HEK293 (cell line): ENCODE results near the gene CDK14.

ENCODE experiments used
- CTCF ChIA-PET: fragments of 350-600 bp; formaldehyde crosslinking; extraction: SDS; loops from one replicate; lab custom pipeline; 2021; ENCODE audit warnings: antibody characterized with exemption; lab: Yijun Ruan, JAX
- POLR2A ChIA-PET: fragments of 300-600 bp; formaldehyde crosslinking; extraction: SDS; loops from one replicate; lab custom pipeline; 2020; ENCODE audit warnings: antibody characterized with exemption, inconsistent platforms; lab: Yijun Ruan, JAX
- H3K27ac ChIP-seq: fragments of 200-500 bp; sonication (Bioruptor generic); 2 replicates; pipeline ENCODE4 v1.5.1; 2014; ENCODE audit warnings: low read depth, low read length, control low read depth, inconsistent platforms; ENCODE audit errors: extremely low read depth
- H3K36me3 ChIP-seq, 2 experiments: fragments of 200-500 bp in 1 of 2; sonication (Bioruptor generic) in 1 of 2; 1 replicate in 1 of 2; 2 replicates in 1 of 2; pipeline ENCODE4 v1.5.1; 2014 to 2017; ENCODE audit warnings: inconsistent platforms in 2 of 2, low read length in 2 of 2; ENCODE audit not compliant: control insufficient read depth in 2 of 2, insufficient read depth in 1 of 2
- H3K4me1 ChIP-seq: fragments of 200-500 bp; sonication (Bioruptor generic); 2 replicates; pipeline ENCODE4 v1.5.1; 2014; ENCODE audit warnings: mild to moderate bottlenecking, low read length, inconsistent platforms; ENCODE audit not compliant: control insufficient read depth, insufficient read depth
- H3K4me3 ChIP-seq: 2 replicates; pipeline ENCODE4 v1.5.1; 2011; ENCODE audit warnings: low read depth, mild to moderate bottlenecking, control low read depth, low read length, moderate library complexity
- H3K9me3 ChIP-seq: fragments of 200-500 bp; sonication (Bioruptor generic); 2 replicates; pipeline ENCODE4 v1.5.1; 2014; ENCODE audit warnings: low read depth, low read length, inconsistent platforms; ENCODE audit not compliant: control insufficient read depth, insufficient read depth
- BCL6B ChIP-seq: fragments of 450-650 bp; formaldehyde crosslinking; IDR thresholded peaks from 2 replicates; pipeline ENCODE4 v1.5.1; 2017; ENCODE audit warnings: missing biosample characterization, missing genetic modification characterization
- KLF8 ChIP-seq: fragments of 450-650 bp; formaldehyde crosslinking; IDR thresholded peaks from 2 replicates; pipeline ENCODE4 v1.5.1; 2016; ENCODE audit warnings: missing biosample characterization, missing genetic modification characterization
- MEIS1 ChIP-seq: sonication (generic); formaldehyde crosslinking; IDR thresholded peaks from 2 replicates; pipeline ENCODE4 v1.8.1; 2022; ENCODE audit warnings: missing genetic modification reagents, mild to moderate bottlenecking, borderline replicate concordance
- MZF1 ChIP-seq: fragments of 450-650 bp; formaldehyde crosslinking; IDR thresholded peaks from 2 replicates; pipeline ENCODE4 v1.5.1; 2017; ENCODE audit warnings: missing biosample characterization, missing genetic modification characterization, borderline replicate concordance
- OVOL3 ChIP-seq: fragments of 450-650 bp; formaldehyde crosslinking; IDR thresholded peaks from 2 replicates; pipeline ENCODE4 v1.5.1; 2016; ENCODE audit warnings: missing biosample characterization, missing genetic modification characterization
- ZBTB11 ChIP-seq: fragments of 450-650 bp; formaldehyde crosslinking; conservative IDR thresholded peaks from 2 replicates; pipeline ENCODE4 v1.5.1; 2016; ENCODE audit warnings: low read depth, missing biosample characterization, missing genetic modification characterization
- ZBTB17 ChIP-seq: fragments of 450-650 bp; formaldehyde crosslinking; IDR thresholded peaks from 2 replicates; pipeline ENCODE4 v1.5.1; 2016; ENCODE audit warnings: missing biosample characterization, missing genetic modification characterization
- ZNF10 ChIP-seq: fragments of 450-650 bp; formaldehyde crosslinking; IDR thresholded peaks from 2 replicates; pipeline ENCODE4 v1.5.1; 2017; ENCODE audit warnings: missing biosample characterization, missing genetic modification characterization
- ZNF174 ChIP-seq: fragments of 450-650 bp; formaldehyde crosslinking; IDR thresholded peaks from 2 replicates; pipeline ENCODE4 v1.5.0; 2017; ENCODE audit warnings: missing biosample characterization, mild to moderate bottlenecking, missing genetic modification characterization
- ZNF221 ChIP-seq: fragments of 450-650 bp; formaldehyde crosslinking; IDR thresholded peaks from 2 replicates; pipeline ENCODE4 v1.5.1; 2017; ENCODE audit warnings: missing biosample characterization, missing genetic modification characterization, borderline replicate concordance
- ZNF302 ChIP-seq: fragments of 450-650 bp; formaldehyde crosslinking; IDR thresholded peaks from 2 replicates; pipeline ENCODE4 v1.5.1; 2016; ENCODE audit warnings: missing biosample characterization, missing genetic modification characterization, low read depth
- ZNF335 ChIP-seq: fragments of 450-650 bp; formaldehyde crosslinking; conservative IDR thresholded peaks from 2 replicates; pipeline ENCODE4 v1.5.1; 2016; ENCODE audit warnings: missing biosample characterization, missing genetic modification characterization
- ZNF354C ChIP-seq: fragments of 450-650 bp; formaldehyde crosslinking; IDR thresholded peaks from 2 replicates; pipeline ENCODE4 v1.5.1; 2016; ENCODE audit warnings: missing biosample characterization, missing genetic modification characterization, low read depth, borderline replicate concordance
- ZNF391 ChIP-seq: fragments of 450-650 bp; formaldehyde crosslinking; IDR thresholded peaks from 2 replicates; pipeline ENCODE4 v1.5.1; 2016; ENCODE audit warnings: low read depth, missing biosample characterization, missing genetic modification characterization, borderline replicate concordance
- ZNF398 ChIP-seq: fragments of 450-650 bp; formaldehyde crosslinking; IDR thresholded peaks from 2 replicates; pipeline ENCODE4 v1.5.1; 2017; ENCODE audit warnings: missing biosample characterization, missing genetic modification characterization
- ZNF501 ChIP-seq: fragments of 450-650 bp; formaldehyde crosslinking; IDR thresholded peaks from 2 replicates; pipeline ENCODE4 v1.5.1; 2016; ENCODE audit warnings: missing biosample characterization, missing genetic modification characterization
- ZNF555 ChIP-seq: fragments of 450-650 bp; formaldehyde crosslinking; conservative IDR thresholded peaks from 2 replicates; pipeline ENCODE4 v1.5.1; 2017; ENCODE audit warnings: missing biosample characterization, mild to moderate bottlenecking, missing genetic modification characterization, inconsistent platforms
- ZNF623 ChIP-seq: fragments of 450-650 bp; formaldehyde crosslinking; IDR thresholded peaks from 2 replicates; pipeline ENCODE4 v1.5.1; 2016; ENCODE audit warnings: missing biosample characterization, missing genetic modification characterization
- ZNF626 ChIP-seq: fragments of 450-650 bp; sonication (Bioruptor Pico); formaldehyde crosslinking; IDR thresholded peaks from 2 replicates; pipeline ENCODE4 v1.5.1; 2018; ENCODE audit warnings: missing biosample characterization, missing genetic modification characterization, inconsistent platforms
- ZNF654 ChIP-seq: fragments of 450-650 bp; formaldehyde crosslinking; IDR thresholded peaks from 2 replicates; pipeline ENCODE4 v1.5.1; 2016; ENCODE audit warnings: low read depth, missing biosample characterization, missing genetic modification characterization
- ZNF658 ChIP-seq: fragments of 450-650 bp; formaldehyde crosslinking; IDR thresholded peaks from 2 replicates; pipeline ENCODE4; 2016; ENCODE audit warnings: missing biosample characterization, missing genetic modification characterization
- ZNF664 ChIP-seq: fragments of 450-650 bp; formaldehyde crosslinking; IDR thresholded peaks from 2 replicates; pipeline ENCODE4 v1.5.1; 2016; ENCODE audit warnings: missing biosample characterization, missing genetic modification characterization
- ZNF701 ChIP-seq: fragments of 450-650 bp; formaldehyde crosslinking; IDR thresholded peaks from 2 replicates; pipeline ENCODE4 v1.5.1; 2016; ENCODE audit warnings: missing biosample characterization, missing genetic modification characterization
- ZNF843 ChIP-seq: fragments of 450-650 bp; formaldehyde crosslinking; IDR thresholded peaks from 2 replicates; pipeline ENCODE4 v1.5.1; 2016; ENCODE audit warnings: missing biosample characterization, missing genetic modification characterization
- TF ChIP-seq, protein P1 (sequence below): fragments of 450-650 bp; IDR thresholded peaks from 2 replicates; pipeline ENCODE4 v1.5.1; 2018; ENCODE audit warnings: missing biosample characterization, missing genetic modification characterization
- TF ChIP-seq, protein P2 (sequence below): fragments of 450-650 bp; formaldehyde crosslinking; IDR thresholded peaks from 2 replicates; pipeline ENCODE4 v1.5.1; 2016; ENCODE audit warnings: missing biosample characterization, missing genetic modification characterization
- TF ChIP-seq, protein P3 (sequence below): fragments of 450-650 bp; formaldehyde crosslinking; IDR thresholded peaks from 2 replicates; pipeline ENCODE4 v1.5.1; 2016; ENCODE audit warnings: missing biosample characterization, missing genetic modification characterization

The CDK14 gene

GRCh38 chr7:90672210-90672609 is 76.1 kb downstream of the CDK14 start (continued):
- TF ChIP-seq ZNF398 (tag by site-specific recombination) (no peak), ZNF391 (no peak), KLF8 (tag by site-specific recombination) (no peak), ZNF354C (tag by site-specific recombination) (no peak), MZF1 (tag by site-specific recombination) (no peak), BCL6B (tag by site-specific recombination) (no peak), ZNF623 (tag by site-specific recombination) (no peak), ZNF664 (tag by site-specific recombination) (no peak), ZNF626 (tag by site-specific recombination) (no peak)
- TF ChIP-seq, protein P1, sequence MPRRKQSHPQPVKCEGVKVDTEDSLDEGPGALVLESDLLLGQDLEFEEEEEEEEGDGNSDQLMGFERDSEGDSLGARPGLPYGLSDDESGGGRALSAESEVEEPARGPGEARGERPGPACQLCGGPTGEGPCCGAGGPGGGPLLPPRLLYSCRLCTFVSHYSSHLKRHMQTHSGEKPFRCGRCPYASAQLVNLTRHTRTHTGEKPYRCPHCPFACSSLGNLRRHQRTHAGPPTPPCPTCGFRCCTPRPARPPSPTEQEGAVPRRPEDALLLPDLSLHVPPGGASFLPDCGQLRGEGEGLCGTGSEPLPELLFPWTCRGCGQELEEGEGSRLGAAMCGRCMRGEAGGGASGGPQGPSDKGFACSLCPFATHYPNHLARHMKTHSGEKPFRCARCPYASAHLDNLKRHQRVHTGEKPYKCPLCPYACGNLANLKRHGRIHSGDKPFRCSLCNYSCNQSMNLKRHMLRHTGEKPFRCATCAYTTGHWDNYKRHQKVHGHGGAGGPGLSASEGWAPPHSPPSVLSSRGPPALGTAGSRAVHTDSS = no peak

DNA sequence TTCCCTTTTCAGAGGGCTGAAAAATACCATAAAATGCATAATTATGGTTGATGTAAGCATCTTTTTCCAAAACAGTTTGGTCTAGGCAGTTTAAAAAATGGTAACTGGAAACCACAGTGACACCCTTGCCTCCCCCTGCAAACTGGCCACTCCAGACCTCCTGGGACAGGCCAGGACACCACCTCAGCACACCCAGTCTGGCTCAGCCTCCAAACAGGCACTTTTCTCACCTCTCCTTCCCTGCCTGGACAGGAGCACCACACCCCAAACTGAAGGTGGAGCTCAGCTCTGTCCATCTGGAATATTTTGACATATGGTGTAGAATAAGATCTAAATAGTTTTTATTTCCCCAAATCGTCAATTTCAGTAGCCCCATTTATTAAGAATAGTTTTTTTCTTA is 78.5 kb downstream of the CDK14 start:
- Histone ChIP-seq H3K36me3 (no peaks in the 10 kb centered on the region), H3K27ac (no peak overlapping the region), H3K4me3 (no peak overlapping the region), H3K4me1 (peaks cover 26% of the 10 kb centered on the region), H3K9me3 (no peaks in the 10 kb centered on the region)
- ChIA-PET POLR2A (no interaction called here), CTCF (interaction anchor here (1.3 kb wide), 1 partner anchor 33 kb away, joined by 3 read pairs; no protein-coding TSS in a partner anchor)
- TF ChIP-seq ZNF843 = no peak
- TF ChIP-seq ZNF302 (tag by site-specific recombination) = no peak
- no peak for TF ChIP-seq ZBTB11 (tag by site-specific recombination)
- no peak for TF ChIP-seq ZNF664 (tag by site-specific recombination)
- TF ChIP-seq ZBTB17 (tag by site-specific recombination) = no peak
- TF ChIP-seq ZNF335 = no peak
- no peak for TF ChIP-seq ZNF174
- no peak for TF ChIP-seq ZNF658 (tag by site-specific recombination)
- TF ChIP-seq, protein P2, sequence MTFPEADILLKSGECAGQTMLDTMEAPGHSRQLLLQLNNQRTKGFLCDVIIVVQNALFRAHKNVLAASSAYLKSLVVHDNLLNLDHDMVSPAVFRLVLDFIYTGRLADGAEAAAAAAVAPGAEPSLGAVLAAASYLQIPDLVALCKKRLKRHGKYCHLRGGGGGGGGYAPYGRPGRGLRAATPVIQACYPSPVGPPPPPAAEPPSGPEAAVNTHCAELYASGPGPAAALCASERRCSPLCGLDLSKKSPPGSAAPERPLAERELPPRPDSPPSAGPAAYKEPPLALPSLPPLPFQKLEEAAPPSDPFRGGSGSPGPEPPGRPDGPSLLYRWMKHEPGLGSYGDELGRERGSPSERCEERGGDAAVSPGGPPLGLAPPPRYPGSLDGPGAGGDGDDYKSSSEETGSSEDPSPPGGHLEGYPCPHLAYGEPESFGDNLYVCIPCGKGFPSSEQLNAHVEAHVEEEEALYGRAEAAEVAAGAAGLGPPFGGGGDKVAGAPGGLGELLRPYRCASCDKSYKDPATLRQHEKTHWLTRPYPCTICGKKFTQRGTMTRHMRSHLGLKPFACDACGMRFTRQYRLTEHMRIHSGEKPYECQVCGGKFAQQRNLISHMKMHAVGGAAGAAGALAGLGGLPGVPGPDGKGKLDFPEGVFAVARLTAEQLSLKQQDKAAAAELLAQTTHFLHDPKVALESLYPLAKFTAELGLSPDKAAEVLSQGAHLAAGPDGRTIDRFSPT (tag by site-specific recombination) = no peak
- TF ChIP-seq MEIS1 = no peak
- no peak for TF ChIP-seq ZNF654 (tag by site-specific recombination)
- no peak for TF ChIP-seq OVOL3 (tag by site-specific recombination)
- TF ChIP-seq ZNF221 = no peak
- TF ChIP-seq ZNF10 (tag by site-specific recombination) = no peak
- no peak for TF ChIP-seq ZNF701 (tag by site-specific recombination)
- TF ChIP-seq, protein P3, sequence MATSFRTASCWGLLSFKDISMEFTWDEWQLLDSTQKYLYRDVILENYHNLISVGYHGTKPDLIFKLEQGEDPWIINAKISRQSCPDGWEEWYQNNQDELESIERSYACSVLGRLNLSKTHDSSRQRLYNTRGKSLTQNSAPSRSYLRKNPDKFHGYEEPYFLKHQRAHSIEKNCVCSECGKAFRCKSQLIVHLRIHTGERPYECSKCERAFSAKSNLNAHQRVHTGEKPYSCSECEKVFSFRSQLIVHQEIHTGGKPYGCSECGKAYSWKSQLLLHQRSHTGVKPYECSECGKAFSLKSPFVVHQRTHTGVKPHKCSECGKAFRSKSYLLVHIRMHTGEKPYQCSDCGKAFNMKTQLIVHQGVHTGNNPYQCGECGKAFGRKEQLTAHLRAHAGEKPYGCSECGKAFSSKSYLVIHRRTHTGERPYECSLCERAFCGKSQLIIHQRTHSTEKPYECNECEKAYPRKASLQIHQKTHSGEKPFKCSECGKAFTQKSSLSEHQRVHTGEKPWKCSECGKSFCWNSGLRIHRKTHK (tag by site-specific recombination) = no peak
- TF ChIP-seq ZNF555 (tag by site-specific recombination) = no peak
- TF ChIP-seq ZNF501 = no peak
